Measurements from ENCODE around the gene MLLT3. TPM values are rescaled to one million over a fixed set of nuclear protein-coding genes. Genes with fewer than 3 reads are reported as not detected.

MLLT3 gene
- total and polyA plus RNA-seq, 10 donors: 2.8 to 15.2 (median 10.6) TPM

- Histone ChIP-seq H3K27me3 (replicated peaks in 1 of 7) (peaks cover 0 to 6% (median 0%) of the 10 kb centered on the region in 7 donors), H3K36me3 (no peaks in the 10 kb centered on the region), H3K4me3 (no peak overlapping the region), H3K4me1 (peaks cover 0 to 18% (median 4%) of the 10 kb centered on the region in 6 donors), H3K9me3 (no peaks in the 10 kb centered on the region), H3K27ac (no peak overlapping the region)
- TF ChIP-seq POLR2A (IDR thresholded peaks at IDR 0.05) (no peak), CTCF (IDR thresholded peaks at IDR 0.05 in 8 of 11, conservative IDR thresholded peaks at IDR 0.05 in 3 of 11) (no peak), POLR2AphosphoS5 (IDR thresholded peaks at IDR 0.05) (no peak)
- no peak for DNase-seq
- WGBS, 5 donors: 88 to 100% (median 91%) methylated on average over 2 of the region's 2 CpGs
- intact Hi-C loops (cut with DNase I; ENCODE audit: low total_unique reads): no loop called here
These were observed 40.8 kb upstream of the MLLT3 start for GRCh38 chr9:20663133-20663532.

DNA sequence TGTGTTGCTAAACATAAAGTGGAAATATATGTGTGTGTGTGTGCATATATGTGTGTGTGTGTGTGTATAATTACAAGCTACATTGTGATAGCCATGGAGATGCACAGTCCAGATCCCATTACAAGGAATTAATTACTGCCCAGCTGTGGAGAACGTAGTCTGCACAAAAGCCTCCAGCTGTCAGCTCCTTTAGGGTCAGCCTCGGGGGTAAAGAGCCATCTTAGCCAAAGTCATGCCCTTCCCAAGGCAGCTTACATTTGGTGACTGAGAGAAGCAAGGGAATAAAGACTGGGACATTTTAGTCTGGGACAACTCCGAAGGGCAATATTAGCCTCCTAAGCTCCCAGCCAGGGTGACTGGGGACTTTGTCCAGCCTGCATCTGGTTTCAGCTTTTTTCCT is 39.9 kb upstream of the MLLT3 start:
- 70 to 82% (median 77%) methylated on average over 3 of the region's 3 CpGs for WGBS, 5 donors
- intact Hi-C loops (cut with DNase I; ENCODE audit: low total_unique reads): no loop called here
- Histone ChIP-seq H3K4me1 (peaks cover 0 to 18% (median 4%) of the 10 kb centered on the region in 6 donors), H3K9me3 (no peaks in the 10 kb centered on the region), H3K4me3 (no peak overlapping the region), H3K36me3 (no peaks in the 10 kb centered on the region), H3K27me3 (replicated peaks in 1 of 7) (peaks cover 0 to 6% (median 0%) of the 10 kb centered on the region in 7 donors), H3K27ac (no peak overlapping the region)
- DNase-seq: no peak
- TF ChIP-seq POLR2A (IDR thresholded peaks at IDR 0.05) (no peak), POLR2AphosphoS5 (IDR thresholded peaks at IDR 0.05) (no peak), CTCF (IDR thresholded peaks at IDR 0.05 in 8 of 11, conservative IDR thresholded peaks at IDR 0.05 in 3 of 11) (no peak)

GRCh38 chr9:20659474-20659967 is 37.2 kb upstream of the MLLT3 start:
- no peaks in the 10 kb centered on the region for H3K36me3 ChIP-seq
- H3K4me3 ChIP-seq: peak overlapping the region in 4 of 8 donors; percentile 45 to 72 (median 53)
- H3K4me1 ChIP-seq: peaks cover 0 to 18% (median 4%) of the 10 kb centered on the region in 6 donors
- no peak for TF ChIP-seq CTCF (IDR thresholded peaks at IDR 0.05 in 8 of 11, conservative IDR thresholded peaks at IDR 0.05 in 3 of 11)
- no peak for TF ChIP-seq POLR2AphosphoS5 (IDR thresholded peaks at IDR 0.05)
- no peak for TF ChIP-seq POLR2A (IDR thresholded peaks at IDR 0.05)
- H3K9me3 ChIP-seq: no peaks in the 10 kb centered on the region
- intact Hi-C loops (cut with DNase I; ENCODE audit: low total_unique reads): no loop called here
- H3K27me3 ChIP-seq (replicated peaks in 1 of 7): peaks cover 0 to 6% (median 0%) of the 10 kb centered on the region in 7 donors
- 50 to 86% (median 64%) methylated on average over 2 of the region's 2 CpGs for WGBS, 5 donors
- no peak overlapping the region for H3K27ac ChIP-seq
- no peak for DNase-seq

GRCh38 chr9:20658677-20659473 is 36.6 kb upstream of the MLLT3 start:
- H3K9me3 ChIP-seq: no peaks in the 10 kb centered on the region
- H3K27ac ChIP-seq: peak overlapping the region in 5 of 8 donors; percentile 33 to 74 (median 51)
- no peaks in the 10 kb centered on the region for H3K36me3 ChIP-seq
- TF ChIP-seq POLR2A (IDR thresholded peaks at IDR 0.05): no peak
- no peak for TF ChIP-seq CTCF (IDR thresholded peaks at IDR 0.05 in 8 of 11, conservative IDR thresholded peaks at IDR 0.05 in 3 of 11)
- no peak for TF ChIP-seq POLR2AphosphoS5 (IDR thresholded peaks at IDR 0.05)
- intact Hi-C loops (cut with DNase I; ENCODE audit: low total_unique reads): no loop called here
- WGBS, 5 donors: 69 to 84% (median 76%) methylated on average over 13 of the region's 13 CpGs
- H3K4me1 ChIP-seq: peaks cover 0 to 18% (median 4%) of the 10 kb centered on the region in 6 donors
- H3K27me3 ChIP-seq (replicated peaks in 1 of 7): no peaks in the 10 kb centered on the region
- DNase-seq: no peak
- H3K4me3 ChIP-seq: peak overlapping the region; percentile 5 to 72 (median 43)

Measured in spleen (tissue), 11 donors.